SK-N-SH (cell line): ENCODE measurements around the gene DYRK3. TPM values are rescaled to one million over a fixed set of nuclear protein-coding genes. Genes with fewer than 3 reads are reported as not detected.

Experiments used
- CTCF ChIA-PET: fragments of 300-600, 350-600 bp; formaldehyde crosslinking; extraction: SDS; loops from one replicate; lab custom pipeline; 2021; lab: Yijun Ruan, JAX
- POLR2A ChIA-PET: fragments of 350-600 bp; sonication (Branson Sonifier 250); formaldehyde crosslinking; extraction: SDS; loops from one replicate; lab custom pipeline; 2020; ENCODE audit warnings: antibody characterized with exemption, inconsistent platforms; lab: Yijun Ruan, JAX
- DNase-seq: peaks from one replicate; pipeline ENCODE4 v3.0.0; 2012
- H2AFZ ChIP-seq: fragments of 200-600 bp; sonication (generic); 2 replicates; pipeline ENCODE4 v1.8.1; 2016; ENCODE audit warnings: antibody characterized with exemption, mild to moderate bottlenecking, low read depth
- H3F3A ChIP-seq: fragments of 200-600 bp; sonication (generic); replicated peaks from 2 replicates; pipeline ENCODE3; 2016; ENCODE audit warnings: antibody characterized with exemption, mild to moderate bottlenecking; ENCODE audit not compliant: insufficient read depth
- H3K27ac ChIP-seq, 2 experiments: fragments of 200-500 bp in 1 of 2; fragments of 200-600 bp in 1 of 2; sonication (Bioruptor generic) in 1 of 2; sonication (generic), shearing (Covaris generic) in 1 of 2; 2 replicates each; pipeline versions ENCODE4 v1.5.1 to v1.6.1; 2014 to 2016; ENCODE audit warnings: low read depth in 2 of 2, inconsistent platforms in 1 of 2, low read length in 1 of 2, mild to moderate bottlenecking in 1 of 2, mixed read lengths in 1 of 2
- H3K27me3 ChIP-seq: fragments of 200-600 bp; sonication (generic), shearing (Covaris generic); 2 replicates; pipeline ENCODE4 v1.6.1; 2016; ENCODE audit warnings: mixed run types; ENCODE audit not compliant: insufficient read depth
- H3K36me3 ChIP-seq, 2 experiments: fragments of 200-500 bp in 1 of 2; fragments of 200-600 bp in 1 of 2; sonication (Bioruptor generic) in 1 of 2; sonication (generic) in 1 of 2; replicated peaks in 1 of 2; 2 replicates each; pipeline versions ENCODE3 to v1.5.1; 2014 to 2016; ENCODE audit warnings: low read length in 1 of 2, mild to moderate bottlenecking in 1 of 2; ENCODE audit not compliant: insufficient read depth in 2 of 2, control insufficient read depth in 1 of 2
- H3K4me1 ChIP-seq, 2 experiments: fragments of 200-500 bp in 1 of 2; fragments of 200-600 bp in 1 of 2; sonication (Bioruptor generic) in 1 of 2; sonication (generic), shearing (Covaris generic) in 1 of 2; 2 replicates each; pipeline versions ENCODE4 v1.5.1 to v1.6.1; 2014 to 2016; ENCODE audit warnings: low read depth in 1 of 2, low read length in 1 of 2, mixed run types in 1 of 2; ENCODE audit not compliant: insufficient read depth in 2 of 2, control insufficient read depth in 1 of 2
- H3K4me2 ChIP-seq: fragments of 200-600 bp; sonication (generic), shearing (Covaris generic); 2 replicates; pipeline ENCODE4 v1.6.1; 2017; ENCODE audit warnings: mixed run types
- H3K4me3 ChIP-seq, 2 experiments: fragments of 200-500 bp in 1 of 2; fragments of 200-600 bp in 1 of 2; sonication (Bioruptor generic) in 1 of 2; sonication (generic), shearing (Covaris generic) in 1 of 2; 2 replicates each; pipeline versions ENCODE4 v1.5.1 to v1.8.1; 2014 to 2016; ENCODE audit warnings: low read depth in 2 of 2, inconsistent platforms in 1 of 2, low read length in 1 of 2, mild to moderate bottlenecking in 1 of 2, mixed read lengths in 1 of 2, moderate library complexity in 1 of 2
- H3K79me2 ChIP-seq: fragments of 200-600 bp; sonication (generic); 2 replicates; pipeline ENCODE4 v1.8.1; 2017; ENCODE audit warnings: mild to moderate bottlenecking; ENCODE audit not compliant: insufficient read depth
- H3K9ac ChIP-seq: fragments of 200-600 bp; sonication (generic); 2 replicates; pipeline ENCODE4 v1.6.1; 2017; ENCODE audit warnings: mixed run types
- H3K9me2 ChIP-seq: fragments of 200-600 bp; sonication (generic); 2 replicates; pipeline ENCODE4 v1.6.1; 2017; ENCODE audit warnings: mixed run types
- H3K9me3 ChIP-seq: fragments of 200-600 bp; sonication (generic); 2 replicates; pipeline ENCODE4 v1.6.1; 2017; ENCODE audit warnings: mixed run types, mild to moderate bottlenecking, moderate library complexity
- H4K20me1 ChIP-seq: fragments of 200-600 bp; sonication (generic); 2 replicates; pipeline ENCODE4 v1.6.1; 2017; ENCODE audit warnings: mild to moderate bottlenecking, mixed run types; ENCODE audit not compliant: insufficient read depth
- ELF1 ChIP-seq: IDR thresholded peaks from 2 replicates; pipeline ENCODE4 v1.4.0; 2012
- EP300 ChIP-seq, 2 experiments: IDR thresholded peaks; 2 replicates each; pipeline versions ENCODE4 v1.4.0 to v1.6.1; 2012; ENCODE audit warnings: borderline replicate concordance in 1 of 2, low read depth in 1 of 2, low read length in 1 of 2
- FOXJ3 ChIP-seq: sonication (generic); formaldehyde crosslinking; IDR thresholded peaks from 2 replicates; pipeline ENCODE4 v1.5.1; 2020; ENCODE audit warnings: mild to moderate bottlenecking, missing genetic modification reagents
- GABPA ChIP-seq: IDR thresholded peaks from 2 replicates; pipeline ENCODE4 v1.4.0; 2012; ENCODE audit warnings: low read depth, mild to moderate bottlenecking
- GATA2 ChIP-seq: sonication (generic); formaldehyde crosslinking; IDR thresholded peaks from 2 replicates; pipeline ENCODE4 v1.5.0; 2020; ENCODE audit warnings: mild to moderate bottlenecking, missing genetic modification reagents
- MEF2A ChIP-seq: IDR thresholded peaks from 2 replicates; pipeline ENCODE4 v1.4.0; 2012; ENCODE audit warnings: low read depth, borderline replicate concordance
- NFIC ChIP-seq: IDR thresholded peaks from 2 replicates; pipeline ENCODE4 v1.4.0; 2012; ENCODE audit warnings: borderline replicate concordance
- POLR2AphosphoS5 ChIP-seq: IDR thresholded peaks from 2 replicates; pipeline ENCODE4 v1.6.1; 2012; ENCODE audit warnings: low read depth, low read length
- RFX5 ChIP-seq: IDR thresholded peaks from 2 replicates; pipeline ENCODE4 v1.6.1; 2012; ENCODE audit warnings: mild to moderate bottlenecking, improper control_type of control experiment, low read length
- RXRA ChIP-seq: IDR thresholded peaks from 2 replicates; pipeline ENCODE4 v1.4.0; 2012; ENCODE audit warnings: low read depth, mild to moderate bottlenecking, borderline replicate concordance
- SMC3 ChIP-seq: IDR thresholded peaks from 2 replicates; pipeline ENCODE4 v1.6.1; 2012; ENCODE audit warnings: low read depth, low read length, improper control_type of control experiment
- WGBS: methylation state at CpG from one replicate; pipeline ENCODE4 v1.1.6; 2017; ENCODE audit warnings: low lambda C conversion rate; 5-methylcytosine and 5-hydroxymethylcytosine counted together
- polyA plus RNA-seq, 3 experiments: library from polyadenylated mRNA; depleted of rRNA; stranded (reverse); fragments of >200 nt; gene quantifications; 2 replicates each; pipeline ENCODE4 v1.2.3, GENCODE V29; 2012
- TF ChIP-seq, protein P1 (sequence below): fragments of 150-350 bp; IDR thresholded peaks from 2 replicates; pipeline ENCODE4 v1.6.1; 2016; ENCODE audit warnings: mild to moderate bottlenecking, low read depth, low read length
- TF ChIP-seq, protein P2 (sequence below): IDR thresholded peaks from 2 replicates; pipeline ENCODE4; 2012
- TF ChIP-seq, protein P3 (sequence below): IDR thresholded peaks from 2 replicates; pipeline ENCODE4 v1.4.0; 2012; ENCODE audit warnings: low read depth, borderline replicate concordance
- TF ChIP-seq, protein P4 (sequence below): fragments of 200-600 bp; sonication (generic); IDR thresholded peaks from 2 replicates; pipeline ENCODE4 v1.6.1; 2017; ENCODE audit warnings: antibody characterized with exemption, mild to moderate bottlenecking, moderate library complexity

DYRK3 gene
- polyA plus RNA-seq, 1 of the 3 experiments (the other 2 are of a cell fraction), result 3.6 TPM

DNA sequence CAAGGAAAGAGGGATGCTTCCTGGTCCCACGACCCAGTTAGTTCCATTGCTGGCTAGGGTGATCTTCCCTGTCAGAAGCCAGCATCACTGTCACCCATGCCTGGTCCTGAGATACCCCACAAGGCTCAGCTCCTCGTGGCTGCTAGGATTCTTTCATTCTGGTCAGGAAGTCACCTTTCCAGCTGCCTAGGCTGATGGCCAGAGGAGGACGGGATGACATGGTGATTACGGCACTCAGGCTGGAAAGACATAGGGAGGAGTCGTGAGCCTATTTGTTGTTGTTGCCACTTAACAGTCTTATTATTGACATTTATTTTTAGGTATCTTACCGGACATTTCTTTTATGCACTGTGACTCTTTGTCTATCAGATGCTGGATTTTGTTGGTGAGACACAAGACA lies 29.4 kb downstream of the DYRK3 start:
- ChIA-PET POLR2A (interaction anchor here (0.5 to 2.2 kb wide), 2 partner anchors 29 to 55 kb away, joined by 3 to 22 read pairs; partner anchors contain the start of gene DYRK3), CTCF (interaction anchor here (0.6 to 17.9 kb wide), 52 partner anchors 10 to 318 kb away, joined by 3 to 450 read pairs (median 5); partner anchors contain the start of genes DYRK3, EIF2D and MAPKAPK2)
- H3F3A ChIP-seq, result no peaks in the 10 kb centered on the region
- no peak overlapping the region for H3K4me2 ChIP-seq
- no peaks in the 10 kb centered on the region for H3K9me2 ChIP-seq
- no peak overlapping the region for H3K4me3 ChIP-seq
- no peaks in the 10 kb centered on the region for H4K20me1 ChIP-seq
- H3K9me3 ChIP-seq, result no peaks in the 10 kb centered on the region
- peaks cover 0 to 6% of the 10 kb centered on the region in 2 experiments; a peak in 1 of 4 replicates for H3K4me1 ChIP-seq
- no peak overlapping the region for H3K9ac ChIP-seq
- H3K79me2 ChIP-seq, result no peaks in the 10 kb centered on the region
- no peak overlapping the region for H3K27ac ChIP-seq
- WGBS, result 65% methylated on average over 4 of the region's 6 CpGs
- H2AFZ ChIP-seq, result no peak overlapping the region
- peaks cover 23% of the 10 kb centered on the region; the same call in 1 of the 2 replicates for H3K27me3 ChIP-seq
- no peak for DNase-seq
- no peaks in the 10 kb centered on the region for H3K36me3 ChIP-seq
- TF ChIP-seq SMC3, result no peak
- TF ChIP-seq FOXJ3 (CRISPR knock-in tag), result no peak
- no peak for TF ChIP-seq MEF2A
- no peak for TF ChIP-seq RXRA

DNA sequence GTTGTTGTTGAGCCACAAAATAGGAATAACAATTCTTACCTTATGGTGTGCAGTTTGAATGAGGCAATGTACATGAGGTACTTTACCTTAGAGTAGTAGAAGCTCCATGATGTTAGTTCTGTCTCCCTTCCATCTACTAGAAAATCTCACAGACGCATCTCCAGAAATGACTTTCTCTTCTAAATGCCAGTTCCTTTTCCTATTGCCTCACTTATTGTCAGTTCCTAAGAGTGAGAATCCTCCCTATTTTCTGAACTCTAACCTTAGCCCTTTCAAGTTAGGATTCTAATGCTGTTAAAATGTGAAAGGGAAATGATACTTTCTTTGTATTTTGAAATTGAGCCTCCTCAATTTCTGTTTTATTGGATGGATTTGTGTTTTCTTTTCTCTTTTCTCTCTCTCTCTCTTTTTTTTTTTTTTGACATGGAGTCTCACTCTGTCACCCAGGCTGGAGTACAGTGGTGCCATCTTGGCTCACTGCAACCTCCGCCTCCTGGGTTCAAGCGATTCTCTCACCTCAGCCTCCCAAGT lies 30.8 kb downstream of the DYRK3 start:
- H3K9me3 ChIP-seq, result no peaks in the 10 kb centered on the region
- POLR2A ChIA-PET, result interaction anchor here (0.6 kb wide), 1 partner anchor 31 kb away, joined by 3 read pairs; the partner anchor contains the start of gene DYRK3

More for the DNA sequence above, 30.8 kb downstream of the DYRK3 start:
- H3F3A ChIP-seq, result no peaks in the 10 kb centered on the region
- no peak overlapping the region for H3K9ac ChIP-seq
- TF ChIP-seq POLR2AphosphoS5 (no peak), MEF2A (no peak), EP300 (IDR thresholded peaks at IDR 0.05; ENCODE audit: borderline replicate concordance in 1 of 2, low read depth in 1 of 2, low read length in 1 of 2) (no peak), NFIC (no peak), GATA2 (CRISPR knock-in tag) (no peak), GABPA (no peak), RXRA (no peak), RFX5 (no peak), ELF1 (no peak)
- TF ChIP-seq, protein P1, sequence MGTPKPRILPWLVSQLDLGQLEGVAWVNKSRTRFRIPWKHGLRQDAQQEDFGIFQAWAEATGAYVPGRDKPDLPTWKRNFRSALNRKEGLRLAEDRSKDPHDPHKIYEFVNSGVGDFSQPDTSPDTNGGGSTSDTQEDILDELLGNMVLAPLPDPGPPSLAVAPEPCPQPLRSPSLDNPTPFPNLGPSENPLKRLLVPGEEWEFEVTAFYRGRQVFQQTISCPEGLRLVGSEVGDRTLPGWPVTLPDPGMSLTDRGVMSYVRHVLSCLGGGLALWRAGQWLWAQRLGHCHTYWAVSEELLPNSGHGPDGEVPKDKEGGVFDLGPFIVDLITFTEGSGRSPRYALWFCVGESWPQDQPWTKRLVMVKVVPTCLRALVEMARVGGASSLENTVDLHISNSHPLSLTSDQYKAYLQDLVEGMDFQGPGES, result no peak
- TF ChIP-seq, protein P2, sequence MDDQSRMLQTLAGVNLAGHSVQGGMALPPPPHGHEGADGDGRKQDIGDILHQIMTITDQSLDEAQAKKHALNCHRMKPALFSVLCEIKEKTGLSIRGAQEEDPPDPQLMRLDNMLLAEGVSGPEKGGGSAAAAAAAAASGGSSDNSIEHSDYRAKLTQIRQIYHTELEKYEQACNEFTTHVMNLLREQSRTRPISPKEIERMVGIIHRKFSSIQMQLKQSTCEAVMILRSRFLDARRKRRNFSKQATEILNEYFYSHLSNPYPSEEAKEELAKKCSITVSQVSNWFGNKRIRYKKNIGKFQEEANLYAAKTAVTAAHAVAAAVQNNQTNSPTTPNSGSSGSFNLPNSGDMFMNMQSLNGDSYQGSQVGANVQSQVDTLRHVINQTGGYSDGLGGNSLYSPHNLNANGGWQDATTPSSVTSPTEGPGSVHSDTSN, result no peak
- TF ChIP-seq, protein P3, sequence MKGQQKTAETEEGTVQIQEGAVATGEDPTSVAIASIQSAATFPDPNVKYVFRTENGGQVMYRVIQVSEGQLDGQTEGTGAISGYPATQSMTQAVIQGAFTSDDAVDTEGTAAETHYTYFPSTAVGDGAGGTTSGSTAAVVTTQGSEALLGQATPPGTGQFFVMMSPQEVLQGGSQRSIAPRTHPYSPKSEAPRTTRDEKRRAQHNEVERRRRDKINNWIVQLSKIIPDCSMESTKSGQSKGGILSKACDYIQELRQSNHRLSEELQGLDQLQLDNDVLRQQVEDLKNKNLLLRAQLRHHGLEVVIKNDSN, result no peak
- TF ChIP-seq, protein P4, sequence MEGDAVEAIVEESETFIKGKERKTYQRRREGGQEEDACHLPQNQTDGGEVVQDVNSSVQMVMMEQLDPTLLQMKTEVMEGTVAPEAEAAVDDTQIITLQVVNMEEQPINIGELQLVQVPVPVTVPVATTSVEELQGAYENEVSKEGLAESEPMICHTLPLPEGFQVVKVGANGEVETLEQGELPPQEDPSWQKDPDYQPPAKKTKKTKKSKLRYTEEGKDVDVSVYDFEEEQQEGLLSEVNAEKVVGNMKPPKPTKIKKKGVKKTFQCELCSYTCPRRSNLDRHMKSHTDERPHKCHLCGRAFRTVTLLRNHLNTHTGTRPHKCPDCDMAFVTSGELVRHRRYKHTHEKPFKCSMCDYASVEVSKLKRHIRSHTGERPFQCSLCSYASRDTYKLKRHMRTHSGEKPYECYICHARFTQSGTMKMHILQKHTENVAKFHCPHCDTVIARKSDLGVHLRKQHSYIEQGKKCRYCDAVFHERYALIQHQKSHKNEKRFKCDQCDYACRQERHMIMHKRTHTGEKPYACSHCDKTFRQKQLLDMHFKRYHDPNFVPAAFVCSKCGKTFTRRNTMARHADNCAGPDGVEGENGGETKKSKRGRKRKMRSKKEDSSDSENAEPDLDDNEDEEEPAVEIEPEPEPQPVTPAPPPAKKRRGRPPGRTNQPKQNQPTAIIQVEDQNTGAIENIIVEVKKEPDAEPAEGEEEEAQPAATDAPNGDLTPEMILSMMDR, result no peak
- H3K27me3 ChIP-seq, result peaks cover 23% of the 10 kb centered on the region; the same call in 1 of the 2 replicates
- DNase-seq, result no peak
- no peaks in the 10 kb centered on the region for H3K36me3 ChIP-seq
- H2AFZ ChIP-seq, result no peak overlapping the region
- 88% methylated on average over 3 of the region's 3 CpGs for WGBS
- no peaks in the 10 kb centered on the region for H4K20me1 ChIP-seq
- no peaks in the 10 kb centered on the region for H3K79me2 ChIP-seq
- no peak overlapping the region for H3K4me3 ChIP-seq
- peaks cover 0 to 6% of the 10 kb centered on the region in 2 experiments; a peak in 1 of 4 replicates for H3K4me1 ChIP-seq
- no peak overlapping the region for H3K4me2 ChIP-seq
- H3K27ac ChIP-seq, result no peak overlapping the region
- CTCF ChIA-PET, result interaction anchor here (0.7 to 17.9 kb wide), 10 partner anchors 13 to 316 kb away, joined by 3 to 450 read pairs (median 30); partner anchors contain the start of genes DYRK3 and EIF2D
- H3K9me2 ChIP-seq, result no peaks in the 10 kb centered on the region
